ENCODE results near the gene CAPZB.

CAPZB gene

DNA sequence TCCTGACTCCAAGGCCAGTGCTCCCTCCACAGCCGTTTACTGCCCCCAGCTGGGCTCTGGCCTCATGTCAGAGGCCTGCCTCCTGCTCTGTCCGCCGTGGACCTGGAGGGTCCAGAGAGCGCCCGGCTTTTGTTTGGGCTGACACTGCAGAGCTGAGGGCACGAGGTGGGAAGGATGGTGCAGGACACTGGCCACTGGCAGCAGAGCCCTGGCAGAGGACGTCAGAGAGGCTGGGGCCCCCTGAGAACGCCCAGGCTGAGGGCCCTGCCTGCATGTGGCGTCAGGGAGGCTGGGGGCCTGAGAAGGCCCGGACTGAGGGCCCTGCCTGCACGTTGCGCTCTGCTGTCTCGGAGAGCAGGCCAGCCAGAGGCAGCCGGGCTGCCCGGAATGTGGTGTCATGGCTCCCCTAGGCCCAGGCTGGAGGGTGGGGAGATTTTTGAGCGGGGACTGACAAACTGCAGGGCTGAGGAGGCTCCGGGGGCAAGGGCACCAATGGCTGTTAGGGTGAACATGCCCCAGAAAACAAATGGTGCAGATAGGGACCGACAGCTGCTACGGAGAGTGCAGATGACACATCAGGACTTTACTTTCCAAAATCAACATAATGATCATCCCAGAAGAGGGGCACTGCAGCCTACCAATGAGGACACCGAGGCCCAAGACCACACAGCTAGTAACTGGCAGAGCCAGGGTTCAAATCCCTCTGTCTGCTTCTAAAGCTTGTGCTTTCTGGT lies 141.6 kb downstream of the CAPZB start:
- Histone ChIP-seq H3K4me3 (ENCODE audit: low read depth in 1 of 2, low read length in 2 of 2) (no peak overlapping the region), H3K9me3 (ENCODE audit: insufficient read depth, low read length, severe bottlenecking) (no peaks in the 10 kb centered on the region), H4K20me1 (ENCODE audit: insufficient read depth, low read length) (peaks cover 28% of the 10 kb centered on the region; the same call in 1 of the 2 replicates), H3K79me2 (ENCODE audit: insufficient read depth, low read length) (no peaks in the 10 kb centered on the region), H3K27me3 (ENCODE audit: insufficient read depth, low read length, poor library complexity) (no peaks in the 10 kb centered on the region), H3K9ac (ENCODE audit: low read depth, low read length) (no peak overlapping the region), H3K4me1 (ENCODE audit: insufficient read depth, low read length) (no peaks in the 10 kb centered on the region), H2AFZ (ENCODE audit: low read depth, low read length) (no peak overlapping the region), H3K36me3 (ENCODE audit: insufficient read depth, low read length) (peaks cover 60% of the 10 kb centered on the region), H3K27ac (ENCODE audit: low read length) (no peak overlapping the region), H3K4me2 (ENCODE audit: insufficient read depth, low read length) (no peak overlapping the region)
- ATAC-seq (ENCODE audit: insufficient read depth, low read depth): no peak
- TF ChIP-seq EZH2 (IDR thresholded peaks at IDR 0.05; ENCODE audit: borderline replicate concordance, low read depth, low read length, severe bottlenecking): no peak
- DNase-seq: no peak

DNA sequence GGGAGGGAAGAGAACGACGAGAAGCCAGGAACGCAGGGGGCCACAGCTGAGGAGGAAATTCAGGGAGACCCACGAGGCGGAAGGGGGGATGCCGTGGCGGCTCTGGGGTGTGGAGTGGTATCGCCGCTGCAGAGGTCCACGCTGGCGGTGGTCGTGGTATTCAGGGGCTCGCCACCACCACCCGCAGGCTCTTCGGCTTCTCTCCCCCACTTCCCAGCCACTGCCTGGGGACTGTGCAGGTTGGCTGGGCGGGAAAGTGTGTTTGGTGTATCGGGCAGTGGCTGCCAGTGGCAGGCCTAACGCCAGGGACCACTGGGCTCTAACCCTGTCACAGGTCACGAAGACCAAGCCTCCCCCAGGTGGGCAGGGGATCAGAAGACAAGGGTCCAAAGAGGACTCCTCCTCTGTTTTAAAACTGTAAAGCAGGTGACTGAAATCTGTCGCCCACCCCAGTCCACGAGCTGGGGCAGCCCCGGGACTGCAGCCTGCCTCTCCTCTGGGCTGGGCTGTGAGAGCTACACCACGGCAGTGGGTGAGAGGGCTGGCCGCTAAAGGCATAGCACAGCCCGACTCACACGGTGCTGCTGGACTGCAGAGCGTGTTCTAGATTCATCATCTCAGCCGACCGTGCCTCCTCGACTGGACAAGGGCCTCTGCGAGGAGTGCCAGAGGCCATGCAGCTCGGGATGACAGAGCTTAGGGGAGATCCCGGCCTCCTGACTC lies 142.3 kb downstream of the CAPZB start:
- Histone ChIP-seq H2AFZ (ENCODE audit: low read depth, low read length) (no peak overlapping the region), H3K4me3 (ENCODE audit: low read depth in 1 of 2, low read length in 2 of 2) (no peak overlapping the region), H3K36me3 (ENCODE audit: insufficient read depth, low read length) (peaks cover 64% of the 10 kb centered on the region), H3K27me3 (ENCODE audit: insufficient read depth, low read length, poor library complexity) (no peaks in the 10 kb centered on the region), H4K20me1 (ENCODE audit: insufficient read depth, low read length) (peaks cover 28% of the 10 kb centered on the region; the same call in 1 of the 2 replicates), H3K79me2 (ENCODE audit: insufficient read depth, low read length) (no peaks in the 10 kb centered on the region), H3K4me1 (ENCODE audit: insufficient read depth, low read length) (no peaks in the 10 kb centered on the region), H3K9ac (ENCODE audit: low read depth, low read length) (no peak overlapping the region), H3K9me3 (ENCODE audit: insufficient read depth, low read length, severe bottlenecking) (no peaks in the 10 kb centered on the region), H3K4me2 (ENCODE audit: insufficient read depth, low read length) (no peak overlapping the region), H3K27ac (ENCODE audit: low read length) (no peak overlapping the region)
- DNase-seq (no peak), ATAC-seq (ENCODE audit: insufficient read depth, low read depth) (no peak)
- TF ChIP-seq CTCF (IDR thresholded peaks at IDR 0.05; ENCODE audit: borderline replicate concordance, extremely low read depth, low read length, poor library complexity, severe bottlenecking) (no peak), EZH2 (IDR thresholded peaks at IDR 0.05; ENCODE audit: borderline replicate concordance, low read depth, low read length, severe bottlenecking) (no peak)

GRCh38 chr1:19342062-19342750 lies 143.1 kb downstream of the CAPZB start:
- ATAC-seq (ENCODE audit: insufficient read depth, low read depth): no peak
- Histone ChIP-seq H3K27ac (ENCODE audit: low read length) (no peak overlapping the region), H2AFZ (ENCODE audit: low read depth, low read length) (no peak overlapping the region), H3K9me3 (ENCODE audit: insufficient read depth, low read length, severe bottlenecking) (no peaks in the 10 kb centered on the region), H3K79me2 (ENCODE audit: insufficient read depth, low read length) (no peaks in the 10 kb centered on the region), H3K4me3 (ENCODE audit: low read depth in 1 of 2, low read length in 2 of 2) (no peak overlapping the region), H3K4me2 (ENCODE audit: insufficient read depth, low read length) (no peak overlapping the region), H3K27me3 (ENCODE audit: insufficient read depth, low read length, poor library complexity) (no peaks in the 10 kb centered on the region), H3K9ac (ENCODE audit: low read depth, low read length) (no peak overlapping the region), H3K4me1 (ENCODE audit: insufficient read depth, low read length) (no peaks in the 10 kb centered on the region), H3K36me3 (ENCODE audit: insufficient read depth, low read length) (peaks cover 60% of the 10 kb centered on the region), H4K20me1 (ENCODE audit: insufficient read depth, low read length) (peaks cover 20% of the 10 kb centered on the region; the same call in 1 of the 2 replicates)
- no peak for TF ChIP-seq EZH2 (IDR thresholded peaks at IDR 0.05; ENCODE audit: borderline replicate concordance, low read depth, low read length, severe bottlenecking)
- TF ChIP-seq CTCF (IDR thresholded peaks at IDR 0.05; ENCODE audit: borderline replicate concordance, extremely low read depth, low read length, poor library complexity, severe bottlenecking): no peak
- no peak for DNase-seq

Measured in DND-41 (cell line).